ENCODE measurements around the gene LRRC8C.
"Not testable (repeated sequence)": the region's sequence is repeated elsewhere in the genome, so short reads cannot be mapped to it uniquely, and the experiment has no call there.

LRRC8C gene

GRCh38 chr1:89698624-89699023 lies 65.7 kb downstream of the LRRC8C start:
- no peak for TF ChIP-seq CTCF (IDR thresholded peaks at IDR 0.05; ENCODE audit: insufficient read depth, low read depth, low read length, missing control alignments)
- no peak overlapping the region for H3K4me3 ChIP-seq (ENCODE audit: low read length)
- DNase-seq (ENCODE audit: low read depth), result no peak

GRCh38 chr1:89699451-89699986 lies 66.6 kb downstream of the LRRC8C start:
- DNase-seq (ENCODE audit: low read depth), result no peak
- TF ChIP-seq CTCF (IDR thresholded peaks at IDR 0.05; ENCODE audit: insufficient read depth, low read depth, low read length, missing control alignments), result no peak
- H3K4me3 ChIP-seq (ENCODE audit: low read length), result no peak overlapping the region

DNA sequence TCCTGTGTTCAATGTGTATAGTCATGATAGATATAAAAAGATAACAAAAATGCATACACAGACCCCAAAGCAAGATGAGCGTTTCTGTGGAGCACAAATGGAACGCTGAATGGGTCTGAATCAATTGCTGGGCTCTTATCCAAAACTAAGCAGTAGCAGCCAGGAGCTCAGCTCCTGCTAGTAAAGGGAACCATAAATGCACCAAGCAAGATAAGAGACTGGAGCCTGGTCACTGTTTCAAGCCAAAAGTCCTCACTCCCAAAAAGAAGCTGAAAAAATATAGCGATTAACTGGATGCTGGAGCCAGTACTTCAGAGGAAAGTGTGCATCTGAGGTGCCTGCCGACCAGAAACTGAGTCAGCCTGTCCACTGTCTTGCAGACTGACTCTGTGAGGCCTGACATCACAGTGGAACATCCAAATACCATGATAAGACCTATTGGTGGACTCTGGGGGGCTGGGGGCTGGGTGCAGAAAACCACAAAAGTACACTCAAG lies 68.9 kb downstream of the LRRC8C start:
- no peak for TF ChIP-seq CTCF (IDR thresholded peaks at IDR 0.05; ENCODE audit: insufficient read depth, low read depth, low read length, missing control alignments)
- no peak overlapping the region for H3K4me3 ChIP-seq (ENCODE audit: low read length)
- DNase-seq (ENCODE audit: low read depth), result no peak

- H3K4me3 ChIP-seq (ENCODE audit: low read length), result no peak overlapping the region
- TF ChIP-seq CTCF (IDR thresholded peaks at IDR 0.05; ENCODE audit: insufficient read depth, low read depth, low read length, missing control alignments), result no peak
- no peak for DNase-seq (ENCODE audit: low read depth)
These were observed 69.7 kb downstream of the LRRC8C start for GRCh38 chr1:89702520-89703045.

DNA sequence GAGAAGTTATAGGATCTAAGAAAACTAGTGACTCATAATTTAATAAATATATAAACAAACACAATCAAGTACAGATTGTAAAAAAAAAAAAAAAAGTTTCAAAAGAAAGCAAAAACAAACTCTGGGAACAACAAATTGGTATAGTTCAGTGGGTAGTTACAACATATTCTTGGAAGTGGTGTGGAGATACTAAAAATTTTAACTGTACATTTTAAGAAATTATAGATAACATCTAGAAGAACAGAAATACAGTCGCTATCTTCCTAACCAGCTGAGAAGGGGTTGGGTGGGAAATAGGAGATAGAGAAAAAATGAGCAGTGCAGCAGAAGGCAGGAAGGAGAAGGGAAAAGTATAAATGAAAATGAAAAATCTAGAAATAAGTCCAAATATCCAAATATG lies 70.5 kb downstream of the LRRC8C start:
- TF ChIP-seq CTCF (IDR thresholded peaks at IDR 0.05; ENCODE audit: insufficient read depth, low read depth, low read length, missing control alignments), result no peak
- no peak for DNase-seq (ENCODE audit: low read depth)
- H3K4me3 ChIP-seq (ENCODE audit: low read length), result no peak overlapping the region

GRCh38 chr1:89704014-89704413 lies 71.1 kb downstream of the LRRC8C start:
- H3K4me3 ChIP-seq (ENCODE audit: low read length), result no peak overlapping the region
- DNase-seq (ENCODE audit: low read depth), result no peak
- TF ChIP-seq CTCF (IDR thresholded peaks at IDR 0.05; ENCODE audit: insufficient read depth, low read depth, low read length, missing control alignments), result no peak

DNA sequence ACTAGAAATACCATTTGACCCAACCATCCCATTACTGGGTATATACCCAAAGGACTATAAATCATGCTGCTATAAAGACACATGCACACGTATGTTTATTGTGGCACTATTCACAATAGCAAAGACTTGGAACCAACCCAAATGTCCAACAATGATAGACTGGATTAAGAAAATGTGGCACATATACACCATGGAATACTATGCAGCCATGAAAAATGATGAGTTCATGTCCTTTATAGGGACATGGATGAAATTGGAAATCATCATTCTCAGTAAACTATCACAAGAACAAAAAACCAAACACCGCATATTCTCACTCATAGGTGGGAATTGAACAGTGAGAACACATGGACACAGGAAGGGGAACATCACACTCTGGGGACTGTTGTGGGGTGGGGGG lies 72.0 kb downstream of the LRRC8C start:
- not testable (repeated sequence) for H3K4me3 ChIP-seq (ENCODE audit: low read length); DNase-seq (ENCODE audit: low read depth)
